ENCODE data around the gene ZNF678. TPM values are rescaled to one million over a fixed set of nuclear protein-coding genes. Genes with fewer than 3 reads are reported as not detected.

Gene ZNF678
- total and polyA plus RNA-seq, 9 of the 15 experiments (the other 6 are each of a cell fraction or from before 2014, with no cell fraction given) = 3.0 to 16.8 (median 8.0) TPM

GRCh38 chr1:227673441-227673840, 110.1 kb downstream of the ZNF678 start (continued):
- no peak for TF ChIP-seq SIRT6 (IDR thresholded peaks at IDR 0.05; ENCODE audit: low read depth, low read length)
- no peak for TF ChIP-seq ARID1B (IDR thresholded peaks at IDR 0.05)
- TF ChIP-seq PURB (CRISPR knock-in tag; IDR thresholded peaks at IDR 0.05; ENCODE audit: low read depth) = no peak
- TF ChIP-seq PPARD (CRISPR knock-in tag; IDR thresholded peaks at IDR 0.05) = no peak
- TF ChIP-seq POLR2A (conservative IDR thresholded peaks at IDR 0.05) = no peak
- no peak for TF ChIP-seq ZNF431 (CRISPR knock-in tag; IDR thresholded peaks at IDR 0.05)
- TF ChIP-seq FOSL1 (tag; conservative IDR thresholded peaks at IDR 0.05) = no peak

- in situ Hi-C loops (cut with MboI) = no loop called here
- H2AFZ ChIP-seq (ENCODE audit: low read depth, low read length) = no peak overlapping the region
- H3K9me1 ChIP-seq (ENCODE audit: control insufficient read depth, insufficient read depth, low read length) = no peaks in the 10 kb centered on the region
- no peak overlapping the region for H3K4me3 ChIP-seq
- H3K36me3 ChIP-seq (ENCODE audit: control insufficient read depth, insufficient read depth, low read length) = no peaks in the 10 kb centered on the region
- H3K79me2 ChIP-seq (ENCODE audit: control insufficient read depth, insufficient read depth, low read length) = no peaks in the 10 kb centered on the region
- no peak for ATAC-seq
- no peaks in the 10 kb centered on the region; the same call in 1 of the 2 replicates for H3K9me3 ChIP-seq (replicated peaks; ENCODE audit: control insufficient read depth, insufficient read depth, low read depth, low read length)
- H3K4me1 ChIP-seq (replicated peaks in 1 of 2; ENCODE audit: control insufficient read depth in 2 of 2, insufficient read depth in 2 of 2, low read length in 2 of 2) = no peaks in the 10 kb centered on the region
- no peak overlapping the region for H3K4me2 ChIP-seq (ENCODE audit: insufficient read depth, low read length)
- no peaks in the 10 kb centered on the region for H4K20me1 ChIP-seq (replicated peaks; ENCODE audit: control insufficient read depth, insufficient read depth, low read length)
- CTCF ChIA-PET (ENCODE audit: low intra/inter-chr PET ratio) = no interaction called here
- no TSS peak for BruUV-seq (replicated peaks)
- WGBS (ENCODE audit: insufficient coverage, low coverage, missing lambda C conversion rate) = 3% methylated on average over 8 of the region's 8 CpGs
- POLR2A ChIA-PET = no interaction called here
- DNase-seq (ENCODE audit: extremely low read depth in 1 of 4, low spot score in 3 of 4) = peak in 1 of 4 experiments; percentile 8
- no peak overlapping the region for H3K27ac ChIP-seq (ENCODE audit: extremely low read depth, low read depth, low read length)
- no peaks in the 10 kb centered on the region for H3K27me3 ChIP-seq (ENCODE audit: control insufficient read depth in 2 of 2, insufficient read depth in 2 of 2, low read length in 2 of 2)
- no peak overlapping the region for H3K9ac ChIP-seq (ENCODE audit: insufficient read depth in 1 of 2, low read depth in 2 of 2, low read length in 2 of 2)
- FAIRE-seq = no peak
- intact Hi-C loops (cut with micrococcal nuclease) = no loop called here
- TF ChIP-seq ATF1 (CRISPR knock-in tag; IDR thresholded peaks at IDR 0.05) = no peak
- TF ChIP-seq ATF1 (tag; IDR thresholded peaks at IDR 0.05) = no peak
- TF ChIP-seq KDM2B (CRISPR knock-in tag; IDR thresholded peaks at IDR 0.05) = no peak
- no peak for TF ChIP-seq NR2C2 (CRISPR knock-in tag; IDR thresholded peaks at IDR 0.05)
- TF ChIP-seq NR2C2 (tag; IDR thresholded peaks at IDR 0.05) = peak; percentile 39; the same call in 1 of the 2 replicates
- peak; percentile 71; the same call in 1 of the 2 replicates for TF ChIP-seq SOX6 (IDR thresholded peaks at IDR 0.05)
- peak; percentile 69 for TF ChIP-seq CBFA2T2 (conservative IDR thresholded peaks at IDR 0.05)
- 0 out of 2 replicates have a peak, but pooled peaks have one; percentile 52 for TF ChIP-seq HES1 (IDR thresholded peaks at IDR 0.05; ENCODE audit: low read depth)
- peak; percentile 60 for TF ChIP-seq SMAD4 (CRISPR knock-in tag; conservative IDR thresholded peaks at IDR 0.05)
- TF ChIP-seq MCM3 (IDR thresholded peaks at IDR 0.05) = no peak
- TF ChIP-seq MTA2 (IDR thresholded peaks at IDR 0.05; ENCODE audit: low read depth) = peak; percentile 68
- no peak for TF ChIP-seq SP1 (CRISPR knock-in tag; IDR thresholded peaks at IDR 0.05)
- TF ChIP-seq, protein P1, sequence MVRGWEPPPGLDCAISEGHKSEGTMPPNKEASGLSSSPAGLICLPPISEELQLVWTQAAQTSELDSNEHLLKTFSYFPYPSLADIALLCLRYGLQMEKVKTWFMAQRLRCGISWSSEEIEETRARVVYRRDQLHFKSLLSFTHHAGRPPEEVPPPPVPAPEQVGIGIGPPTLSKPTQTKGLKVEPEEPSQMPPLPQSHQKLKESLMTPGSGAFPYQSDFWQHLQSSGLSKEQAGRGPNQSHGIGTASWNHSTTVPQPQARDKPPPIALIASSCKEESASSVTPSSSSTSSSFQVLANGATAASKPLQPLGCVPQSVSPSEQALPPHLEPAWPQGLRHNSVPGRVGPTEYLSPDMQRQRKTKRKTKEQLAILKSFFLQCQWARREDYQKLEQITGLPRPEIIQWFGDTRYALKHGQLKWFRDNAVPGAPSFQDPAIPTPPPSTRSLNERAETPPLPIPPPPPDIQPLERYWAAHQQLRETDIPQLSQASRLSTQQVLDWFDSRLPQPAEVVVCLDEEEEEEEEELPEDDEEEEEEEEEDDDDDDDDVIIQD (CRISPR knock-in tag; IDR thresholded peaks at IDR 0.05) = no peak
- peak; percentile 63; the same call in 1 of the 2 replicates for TF ChIP-seq EP300 (IDR thresholded peaks at IDR 0.05; ENCODE audit: low read length)
- TF ChIP-seq ZFX (CRISPR knock-in tag; IDR thresholded peaks at IDR 0.05) = no peak
- peak; percentile 33; the same call in 1 of the 2 replicates for TF ChIP-seq FOXM1 (IDR thresholded peaks at IDR 0.05; ENCODE audit: low read depth)
- no peak for TF ChIP-seq FOXM1 (CRISPR knock-in tag; IDR thresholded peaks at IDR 0.05; ENCODE audit: low read depth)
- no peak for TF ChIP-seq PYGO2 (tag; IDR thresholded peaks at IDR 0.05)
Observed at GRCh38 chr1:227685807-227686206, 122.5 kb downstream of the ZNF678 start.

Data from K562 (cell line).